Astrocyte (in vitro differentiated cells and primary cell): ENCODE results near the gene MMP24OS. TPM values are rescaled to one million over a fixed set of nuclear protein-coding genes. Genes with fewer than 3 reads are reported as not detected.
A peak's percentile ranks its signal among the peaks of the same experiment; 100 is the strongest.

Source experiments
- DNase-seq: peaks from one replicate; pipeline ENCODE4 v3.0.0-alpha.2; 2010; ENCODE audit warnings: low read depth
- FAIRE-seq: peaks from 2 replicates; lab custom pipeline; 2011; peaks lifted over from hg19 to GRCh38; lab: Jason Lieb, UNC
- H2AFZ ChIP-seq: 2 replicates; pipeline ENCODE4 v1.6.0; 2012; ENCODE audit warnings: low read depth, low read length, inconsistent platforms
- H3K27ac ChIP-seq: 2 replicates; pipeline ENCODE4 v1.5.1; 2011; ENCODE audit warnings: low read depth, low read length, inconsistent platforms
- H3K27me3 ChIP-seq: 2 replicates; pipeline ENCODE4 v1.6.0; 2011; ENCODE audit warnings: low read length, inconsistent platforms; ENCODE audit not compliant: insufficient read depth
- H3K36me3 ChIP-seq: 2 replicates; pipeline ENCODE4 v1.5.1; 2011; ENCODE audit warnings: low read length, inconsistent platforms; ENCODE audit not compliant: insufficient read depth
- H3K4me1 ChIP-seq: 2 replicates; pipeline ENCODE4 v1.5.1; 2011; ENCODE audit warnings: low read length, inconsistent platforms; ENCODE audit not compliant: insufficient read depth
- H3K4me2 ChIP-seq: 2 replicates; pipeline ENCODE4 v1.6.0; 2012; ENCODE audit warnings: low read length, inconsistent platforms
- H3K4me3 ChIP-seq: 2 replicates; pipeline ENCODE4 v1.5.1; 2011; ENCODE audit warnings: low read depth, mild to moderate bottlenecking, low read length, inconsistent platforms; ENCODE audit not compliant: insufficient read depth
- H3K79me2 ChIP-seq: 2 replicates; pipeline ENCODE4 v1.6.0; 2012; ENCODE audit warnings: mild to moderate bottlenecking, low read length, inconsistent platforms; ENCODE audit not compliant: insufficient read depth
- H3K9ac ChIP-seq: 2 replicates; pipeline ENCODE4 v1.6.0; 2012; ENCODE audit warnings: mild to moderate bottlenecking, low read length, inconsistent platforms
- H3K9me3 ChIP-seq: 2 replicates; pipeline ENCODE4 v1.5.1; 2012; ENCODE audit warnings: low read depth, mild to moderate bottlenecking, low read length, inconsistent platforms; ENCODE audit not compliant: insufficient read depth
- H4K20me1 ChIP-seq: 2 replicates; pipeline ENCODE4 v1.6.0; 2012; ENCODE audit warnings: low read length, inconsistent platforms; ENCODE audit not compliant: insufficient read depth
- H3K27ac Mint-ChIP-seq: one replicate; pipeline ENCODE4 v1.8.0; 2021; ENCODE audit warnings: mild to moderate bottlenecking, mixed read lengths; ENCODE audit not compliant: unreplicated experiment
- H3K27me3 Mint-ChIP-seq: one replicate; pipeline ENCODE4 v1.8.0; 2021; ENCODE audit warnings: low read depth, mixed read lengths; ENCODE audit not compliant: unreplicated experiment
- H3K36me3 Mint-ChIP-seq: one replicate; pipeline ENCODE4 v1.8.0; 2021; ENCODE audit warnings: low read depth, mixed read lengths; ENCODE audit not compliant: unreplicated experiment
- H3K4me1 Mint-ChIP-seq: one replicate; pipeline ENCODE4 v1.8.0; 2021; ENCODE audit warnings: low read depth, mixed read lengths; ENCODE audit not compliant: unreplicated experiment
- H3K4me3 Mint-ChIP-seq: one replicate; pipeline ENCODE4 v1.8.0; 2021; ENCODE audit warnings: mild to moderate bottlenecking, moderate library complexity, mixed read lengths; ENCODE audit not compliant: unreplicated experiment
- H3K9me3 Mint-ChIP-seq: one replicate; pipeline ENCODE4 v1.8.0; 2021; ENCODE audit warnings: mild to moderate bottlenecking, mixed read lengths; ENCODE audit not compliant: unreplicated experiment
- CTCF ChIP-seq: IDR thresholded peaks from 2 replicates; pipeline ENCODE4 v1.5.1; 2011; ENCODE audit warnings: low read depth, mild to moderate bottlenecking, inconsistent platforms, low read length, moderate library complexity; ENCODE audit not compliant: insufficient read depth
- EZH2 ChIP-seq: IDR thresholded peaks from 2 replicates; pipeline ENCODE4 v1.6.1; 2012; ENCODE audit warnings: mild to moderate bottlenecking, low read length, inconsistent platforms; ENCODE audit not compliant: insufficient read depth
- total RNA-seq: library from RNA; stranded (reverse); gene quantifications from 2 replicates; pipeline ENCODE4 v1.2.1, GENCODE V29; 2021

MMP24OS gene
- total RNA-seq, 1 donor from 2014 or later, result 86.5 TPM

- no peaks in the 10 kb centered on the region for H3K27me3 Mint-ChIP-seq
- Histone ChIP-seq H3K4me1 (peaks cover 56% of the 10 kb centered on the region), H3K79me2 (peaks cover 5% of the 10 kb centered on the region), H2AFZ (no peak overlapping the region), H3K9ac (peak overlapping the region; percentile 80), H3K36me3 (no peaks in the 10 kb centered on the region), H4K20me1 (no peaks in the 10 kb centered on the region), H3K4me3 (peak overlapping the region; percentile 21), H3K4me2 (peak overlapping the region; percentile 75), H3K27ac (peak overlapping the region; percentile 97), H3K27me3 (no peaks in the 10 kb centered on the region), H3K9me3 (no peaks in the 10 kb centered on the region)
- peak overlapping the region; percentile 64 for H3K4me3 Mint-ChIP-seq
- TF ChIP-seq CTCF, result no peak
- TF ChIP-seq EZH2, result no peak
- DNase-seq (peak; percentile 96), FAIRE-seq (peak; percentile 83)
- no peaks in the 10 kb centered on the region for H3K9me3 Mint-ChIP-seq
- H3K36me3 Mint-ChIP-seq, result peaks cover 2% of the 10 kb centered on the region
- H3K27ac Mint-ChIP-seq, result peak overlapping the region; percentile 96
- peaks cover 53% of the 10 kb centered on the region for H3K4me1 Mint-ChIP-seq
Measured at GRCh38 chr20:35320396-35321126, 42.6 kb upstream of the MMP24OS start.

GRCh38 chr20:35319871-35320197 is 41.9 kb upstream of the MMP24OS start:
- peak overlapping the region; percentile 80 for H3K9ac ChIP-seq
- no peaks in the 10 kb centered on the region for H4K20me1 ChIP-seq
- no peaks in the 10 kb centered on the region for H3K27me3 Mint-ChIP-seq
- H3K27me3 ChIP-seq, result no peaks in the 10 kb centered on the region
- H3K4me3 ChIP-seq, result peak overlapping the region; percentile 21
- peaks cover 2% of the 10 kb centered on the region for H3K36me3 Mint-ChIP-seq
- peak; percentile 87 for DNase-seq
- no peaks in the 10 kb centered on the region for H3K9me3 Mint-ChIP-seq
- H3K4me1 ChIP-seq, result peaks cover 63% of the 10 kb centered on the region
- peak overlapping the region; percentile 64 for H3K4me3 Mint-ChIP-seq
- peaks cover 5% of the 10 kb centered on the region for H3K79me2 ChIP-seq
- peak overlapping the region; percentile 97 for H3K27ac ChIP-seq
- H3K4me2 ChIP-seq, result peak overlapping the region; percentile 75
- peak overlapping the region; percentile 96 for H3K27ac Mint-ChIP-seq
- FAIRE-seq, result no peak
- H3K36me3 ChIP-seq, result no peaks in the 10 kb centered on the region
- H2AFZ ChIP-seq, result no peak overlapping the region
- TF ChIP-seq CTCF (no peak), EZH2 (no peak)
- peaks cover 58% of the 10 kb centered on the region for H3K4me1 Mint-ChIP-seq
- no peaks in the 10 kb centered on the region for H3K9me3 ChIP-seq
